NCI-H82 treated with DMSO at 0.1 percent for 48 hours (cell line): ENCODE data around the gene ZNF384.

Experiments used
- DNase-seq: peaks from one replicate; lab custom pipeline; 2025; ENCODE audit not compliant: unreplicated experiment; lab: John Stamatoyannopoulos, UW

ZNF384 gene

DNA sequence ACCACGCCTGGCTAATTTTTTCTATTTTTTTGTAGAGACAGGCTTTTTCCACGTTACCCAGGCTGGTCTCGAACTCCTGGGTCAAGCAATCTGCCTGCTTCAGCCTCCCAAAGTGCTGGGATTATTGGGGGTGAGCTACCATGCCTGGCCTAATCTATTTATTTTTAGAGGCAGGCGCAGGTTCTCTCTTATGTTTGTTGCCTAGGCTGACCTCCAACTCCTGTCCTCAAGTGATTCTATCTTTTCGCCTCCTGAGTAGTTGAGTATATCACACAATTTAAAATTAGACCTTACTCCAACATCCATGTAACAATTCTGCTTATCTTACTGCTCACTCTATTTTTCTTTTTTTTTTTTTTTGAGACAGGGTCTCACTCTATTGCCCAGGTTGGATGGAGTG lies 35.2 kb downstream of the ZNF384 start:
- no peak for DNase-seq

DNA sequence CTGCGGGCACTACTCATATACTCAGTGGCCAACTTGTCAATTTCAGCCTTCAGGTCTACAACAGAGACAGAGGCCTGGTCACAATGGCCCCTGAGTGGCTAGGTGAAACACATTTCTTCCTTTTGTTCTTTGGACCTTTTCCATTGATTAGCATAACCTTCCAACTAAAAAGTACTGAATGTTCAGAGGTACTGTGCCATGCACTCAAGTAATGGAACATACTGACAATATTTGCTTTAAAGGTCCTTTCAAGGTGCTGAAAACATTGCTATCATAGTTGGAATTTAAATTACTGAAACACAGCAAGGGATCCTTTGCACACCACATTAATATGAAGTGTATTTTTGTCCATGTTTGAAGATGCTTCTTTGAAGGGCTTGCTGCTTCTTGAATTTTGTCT lies 35.8 kb downstream of the ZNF384 start:
- DNase-seq, result no peak

DNA sequence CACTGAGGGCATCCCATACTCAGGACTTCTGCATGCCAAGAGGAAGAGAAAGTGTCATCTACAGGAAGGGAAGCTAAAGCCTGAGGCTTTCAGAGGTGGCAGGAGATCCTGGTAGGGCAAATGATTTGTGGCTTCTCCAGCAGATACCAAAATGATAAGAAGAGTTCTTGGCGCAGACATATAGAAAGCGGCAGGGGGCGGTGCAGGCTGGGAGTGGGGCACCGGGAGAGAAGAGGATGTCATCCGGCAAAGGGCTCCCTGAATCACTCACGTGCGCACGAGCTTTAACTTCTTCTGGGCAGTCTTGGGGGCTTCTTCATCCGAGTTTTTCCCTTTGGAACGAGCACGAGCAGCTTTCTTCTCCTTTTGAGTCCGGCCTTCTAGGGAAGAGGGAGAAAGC lies 36.8 kb downstream of the ZNF384 start:
- no peak for DNase-seq

DNA sequence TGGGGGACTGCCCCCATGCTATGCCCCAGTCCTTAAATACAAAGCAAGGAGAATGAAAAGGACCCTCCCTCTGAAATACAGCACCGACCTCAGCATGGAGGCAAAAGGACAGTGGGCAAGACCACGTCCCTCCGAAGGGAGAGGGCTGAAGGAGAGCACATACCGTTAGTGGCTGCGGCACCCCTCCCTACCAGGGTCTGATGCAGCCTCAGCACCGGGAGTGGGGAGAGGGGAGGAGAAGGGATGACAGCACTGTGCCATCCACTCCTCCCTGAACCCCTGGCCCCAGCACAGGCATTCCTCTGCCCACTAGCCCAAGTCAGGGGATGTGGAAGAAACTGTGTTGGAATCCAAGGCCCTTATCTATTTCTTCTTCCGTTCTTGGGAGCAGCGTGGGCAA lies 38.3 kb downstream of the ZNF384 start:
- no peak for DNase-seq

DNA sequence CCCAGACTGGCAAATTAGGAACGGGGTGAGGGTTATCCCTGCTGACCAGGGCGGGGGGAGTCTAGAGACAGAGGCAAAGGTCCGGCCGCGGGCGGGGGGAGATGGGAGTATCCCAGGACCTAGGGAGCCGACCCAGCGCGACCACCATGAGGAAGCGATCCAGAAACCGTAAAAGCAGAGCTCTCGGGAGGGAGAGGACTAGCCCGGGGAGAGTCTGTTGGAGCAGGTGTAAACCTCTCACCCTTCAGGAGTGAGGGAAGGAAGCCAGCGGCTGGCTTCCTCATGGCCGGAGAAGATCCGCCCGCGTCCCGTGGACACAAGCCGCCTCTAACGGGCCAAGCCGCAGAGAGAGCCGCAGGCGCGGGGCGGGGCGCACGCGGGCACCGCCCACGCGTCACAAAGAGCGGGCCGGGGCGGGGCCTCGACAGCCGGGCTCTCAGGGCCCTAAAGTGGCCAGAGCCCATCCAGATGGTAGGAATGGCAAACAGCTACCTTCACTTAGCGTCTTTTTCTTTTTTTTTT lies 42.0 kb downstream of the ZNF384 start, which contains the start of gene ACRBP:
TSS of gene ACRBP (minus strand) at position 350 of the 522 bp plus-strand sequence. CDS start at position 284, 66 bp downstream.
- no peak for DNase-seq

DNA sequence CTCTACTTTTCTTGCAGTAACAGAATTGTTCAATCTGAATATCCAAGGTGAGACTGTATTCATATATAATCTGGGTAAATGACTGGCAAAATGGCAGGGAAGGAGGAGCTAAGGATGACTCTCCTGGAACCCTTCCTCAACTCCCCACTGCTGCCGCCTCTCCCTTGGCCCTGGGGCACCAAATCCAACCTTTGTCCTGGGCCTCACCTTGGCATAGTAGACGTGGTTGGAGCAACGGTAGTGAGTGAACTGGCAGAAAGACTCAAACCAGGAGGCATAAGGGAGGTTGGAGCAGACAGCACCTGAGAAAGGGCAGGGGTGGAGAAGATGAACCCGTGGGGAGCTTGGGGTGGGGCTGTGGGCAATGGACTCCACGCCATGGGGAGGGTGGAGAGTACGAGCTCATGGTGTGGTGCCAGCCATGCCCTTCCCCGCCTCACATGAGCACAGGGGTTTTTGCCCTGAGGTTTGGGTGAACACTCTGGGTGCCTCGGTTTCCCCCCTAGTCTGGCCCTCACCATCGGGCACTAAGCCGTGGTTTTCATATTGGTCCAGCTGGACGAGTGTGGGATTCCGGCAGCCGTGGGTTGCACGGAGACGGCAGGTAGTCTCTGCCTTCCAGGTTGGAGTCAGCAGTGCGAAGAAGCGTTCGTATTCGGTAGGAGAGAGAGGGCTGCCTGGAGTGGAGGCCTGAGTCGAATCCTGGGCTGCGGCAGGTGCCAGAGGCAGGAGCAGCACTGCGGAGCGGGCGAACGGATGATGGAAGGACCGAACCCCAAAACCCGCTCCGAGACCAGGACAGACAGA lies 42.7 kb downstream of the ZNF384 start:
- DNase-seq, result no peak

DNA sequence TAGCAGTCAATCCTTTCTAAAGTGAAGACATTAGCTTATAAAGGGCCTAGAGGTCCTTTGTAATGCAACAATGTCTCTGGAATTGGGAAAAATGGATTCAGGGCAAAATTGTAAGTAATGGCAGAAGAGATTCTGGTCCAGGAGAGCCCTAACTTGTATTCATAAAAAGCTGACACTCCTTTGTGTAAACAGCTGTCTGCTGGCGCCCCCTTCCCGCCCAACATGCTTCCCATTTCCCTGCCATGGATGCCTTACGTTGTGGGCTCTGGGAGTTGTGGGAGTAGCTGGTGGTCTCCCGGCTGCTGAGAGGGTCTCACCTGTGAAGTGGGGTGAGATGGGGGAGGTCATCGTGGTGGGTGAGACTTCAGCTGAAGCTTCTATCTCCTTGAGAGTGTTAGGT lies 44.3 kb downstream of the ZNF384 start:
- no peak for DNase-seq

DNA sequence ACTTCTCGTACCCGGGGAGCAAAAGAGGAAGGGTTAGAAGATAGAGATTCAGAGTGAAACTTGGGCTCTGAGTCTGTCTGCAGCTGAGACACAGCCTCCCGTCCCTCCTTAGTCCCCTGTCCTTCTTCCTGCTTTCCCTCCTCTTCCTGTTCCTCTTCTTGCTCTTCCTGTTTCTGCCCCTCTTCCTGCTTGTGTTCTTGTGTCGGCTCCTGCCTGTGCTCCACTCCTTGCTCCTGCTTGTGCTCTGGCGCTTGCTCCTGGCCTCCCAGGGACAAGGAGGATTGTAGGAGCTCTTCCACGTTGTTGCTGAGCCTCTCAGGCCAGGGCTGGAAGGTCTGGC lies 44.9 kb downstream of the ZNF384 start:
- DNase-seq, result no peak

DNA sequence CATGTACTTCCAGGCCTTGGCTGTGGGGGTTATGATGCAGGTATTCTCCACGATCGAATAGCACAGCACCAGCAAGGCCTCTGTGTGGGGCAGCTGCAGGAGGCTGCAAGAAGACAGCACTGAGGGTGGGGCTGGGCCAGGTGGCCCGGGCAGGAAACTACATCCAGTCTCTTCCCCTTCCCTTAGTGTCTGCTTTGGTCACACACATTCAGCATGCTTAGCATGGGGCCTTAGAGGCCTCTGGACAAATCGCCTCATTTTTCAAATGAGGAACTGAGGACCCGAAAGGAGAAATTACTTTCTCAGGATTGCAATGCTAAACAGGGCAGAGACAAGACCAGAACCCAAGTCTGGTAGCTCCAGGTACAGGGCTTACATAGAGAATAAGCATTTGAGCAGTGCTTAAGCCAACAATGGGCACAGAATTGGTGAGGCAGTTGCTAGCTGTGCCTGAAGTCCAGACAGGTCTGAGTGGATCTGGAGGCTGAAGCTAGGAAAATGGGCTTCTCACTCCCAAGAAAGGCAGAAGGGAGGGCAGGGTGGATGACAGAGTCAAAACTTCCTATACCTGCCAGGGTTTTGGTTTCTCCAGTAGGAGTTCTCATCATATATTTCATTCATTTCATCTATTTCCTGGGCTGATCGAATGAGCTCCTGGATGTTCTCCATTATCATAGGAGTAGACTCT lies 45.5 kb downstream of the ZNF384 start:
- DNase-seq, result no peak

DNA sequence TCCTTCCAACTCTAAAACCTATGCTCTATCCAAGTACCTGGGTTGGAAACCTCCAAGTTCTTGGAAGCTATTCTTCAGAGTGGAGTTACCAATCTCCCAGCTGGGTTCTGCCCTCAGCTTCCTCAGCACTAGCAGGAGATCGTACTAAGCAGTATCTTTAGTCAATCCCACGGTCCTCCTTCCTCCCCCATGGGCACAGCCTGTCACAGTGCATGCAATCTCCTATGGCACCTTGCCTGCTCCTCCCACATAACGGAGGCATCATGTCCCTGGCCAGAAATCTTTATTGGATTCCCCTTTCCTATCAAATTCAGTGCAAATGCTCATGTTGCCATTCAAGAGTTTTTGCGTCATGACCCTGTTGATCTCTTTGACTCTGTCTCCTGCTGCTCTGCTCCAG lies 48.0 kb downstream of the ZNF384 start:
- DNase-seq, result no peak

DNA sequence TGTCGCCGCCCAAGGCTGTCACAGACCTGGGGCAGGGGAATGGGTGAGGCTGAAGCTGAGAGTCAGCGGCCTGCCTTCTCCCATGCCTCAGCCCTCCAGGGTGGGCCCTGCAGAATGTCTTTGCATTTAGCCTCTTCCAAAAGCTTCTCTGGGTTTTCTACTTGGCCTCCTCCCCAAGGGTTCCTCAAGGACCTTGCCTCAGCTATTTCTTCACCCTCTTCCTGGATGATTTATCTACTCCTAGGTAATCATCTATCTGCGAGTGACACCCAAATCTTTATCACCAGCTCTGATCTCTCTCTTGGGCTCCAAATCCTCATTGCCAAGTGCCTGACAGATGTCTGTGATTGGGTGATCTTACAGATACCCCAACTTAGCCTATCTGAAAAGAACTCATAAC lies 48.7 kb downstream of the ZNF384 start:
- DNase-seq, result no peak

DNA sequence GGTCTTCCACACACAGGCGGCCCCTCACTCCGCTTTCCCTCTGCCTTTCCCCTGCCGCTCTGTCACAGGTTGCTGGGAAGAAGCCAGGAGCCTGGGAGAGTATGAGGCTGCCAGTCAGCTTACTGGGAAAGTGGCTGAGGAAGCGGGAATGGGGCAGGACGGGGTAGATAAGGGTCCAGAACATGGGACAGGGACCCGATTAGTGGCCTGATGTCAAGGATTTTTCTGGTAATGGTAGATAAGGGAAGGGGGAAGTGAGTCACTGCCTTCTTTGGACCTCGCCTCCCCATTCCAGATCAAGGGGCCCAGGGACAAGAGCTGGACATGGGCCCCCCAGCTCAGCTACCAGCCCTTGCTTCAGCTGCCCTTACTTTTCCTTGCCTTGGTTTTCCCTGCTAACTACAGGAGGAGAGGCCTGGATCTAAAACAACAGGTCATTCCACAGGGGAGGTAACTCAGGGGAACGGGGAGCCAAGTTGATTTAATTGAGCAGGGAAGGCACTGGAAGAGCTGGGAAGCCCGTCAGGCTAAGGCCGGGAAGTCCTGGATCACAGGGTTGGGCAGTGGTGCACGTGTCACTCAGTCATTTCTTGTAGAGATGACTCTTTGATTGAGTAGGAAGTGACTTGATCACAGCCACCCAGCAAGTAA lies 49.9 kb downstream of the ZNF384 start:
- no peak for DNase-seq

DNA sequence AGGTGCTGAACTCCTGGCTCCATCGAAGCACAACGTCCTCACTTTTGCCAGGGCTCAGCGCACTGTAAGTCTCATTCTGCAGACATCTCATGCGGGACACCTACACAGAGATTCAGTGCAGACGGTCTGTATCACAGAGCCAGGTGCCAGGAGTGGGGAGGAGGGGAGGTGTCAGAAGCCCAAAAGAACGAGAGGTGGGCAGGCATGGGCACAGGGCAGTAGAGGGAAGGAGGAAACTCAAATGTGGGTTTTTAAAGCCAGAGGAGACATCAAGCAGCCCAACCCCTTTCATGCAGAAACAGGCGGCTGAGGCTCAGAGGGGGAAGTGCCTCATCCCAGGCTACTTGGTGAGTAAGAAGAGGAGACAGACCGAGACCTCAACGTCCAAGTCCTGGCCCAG lies 50.9 kb downstream of the ZNF384 start:
- DNase-seq, result no peak

DNA sequence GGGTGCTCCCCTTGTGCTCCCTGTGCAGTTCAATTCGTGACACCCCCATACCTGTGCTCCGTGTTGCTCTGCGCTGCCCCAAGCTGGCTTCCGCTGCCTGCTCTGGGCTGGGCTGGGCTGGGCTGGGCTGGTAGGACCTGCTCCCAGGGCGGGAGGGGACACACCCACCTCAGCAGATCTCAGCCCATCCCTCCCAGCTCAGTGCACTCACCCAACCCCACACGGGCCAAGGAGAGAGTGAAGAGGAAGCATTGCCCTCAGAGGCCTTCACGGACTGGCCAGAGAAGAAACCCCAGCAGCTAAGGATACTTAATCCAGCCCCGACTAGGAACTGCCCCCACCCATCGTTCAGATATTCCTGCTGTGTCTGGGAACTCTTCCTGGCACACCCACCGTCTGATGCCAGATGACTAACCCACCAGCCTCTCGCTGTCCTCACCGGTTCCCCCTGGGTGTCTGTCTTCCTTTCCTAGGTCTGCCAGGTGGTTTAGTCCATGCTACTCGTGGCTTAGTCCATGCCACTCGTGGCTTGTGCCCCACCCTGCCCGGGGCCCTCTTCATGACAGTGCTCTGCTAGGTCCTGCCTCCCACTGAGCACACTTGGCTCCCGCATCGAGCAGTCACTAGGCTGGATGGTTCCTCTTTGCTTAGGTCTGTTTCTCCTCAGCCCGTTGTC lies 53.2 kb downstream of the ZNF384 start, which contains the start of gene LPAR5:
TSS of gene LPAR5 (minus strand) at position 104 of the 676 bp plus-strand sequence. CDS start 14,711 bp downstream, outside the sequence.
- no peak for DNase-seq

DNA sequence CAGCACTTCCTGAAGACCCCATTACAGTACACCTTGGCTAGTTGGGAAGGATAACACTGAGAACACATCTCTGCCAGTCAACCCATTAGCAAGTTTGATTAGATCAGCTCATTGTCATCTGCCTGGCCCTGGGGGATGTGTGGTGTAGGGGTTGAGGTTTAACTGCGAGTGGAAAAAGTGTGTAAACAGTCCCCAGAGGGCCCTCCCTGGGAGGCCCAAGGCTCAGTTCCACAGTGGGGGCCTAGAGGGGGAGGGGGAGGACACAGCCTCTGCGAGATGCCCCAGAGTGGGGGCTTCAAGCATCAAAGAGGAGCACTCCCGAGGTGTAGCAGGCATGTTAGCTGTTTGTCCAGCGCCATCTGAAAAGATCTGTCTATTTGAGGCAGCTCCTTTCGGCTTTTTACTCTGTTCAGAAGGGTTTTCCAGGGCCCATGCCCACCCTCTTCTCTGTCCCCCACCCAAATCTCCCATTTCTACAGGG lies 53.8 kb downstream of the ZNF384 start:
- DNase-seq, result no peak

DNA sequence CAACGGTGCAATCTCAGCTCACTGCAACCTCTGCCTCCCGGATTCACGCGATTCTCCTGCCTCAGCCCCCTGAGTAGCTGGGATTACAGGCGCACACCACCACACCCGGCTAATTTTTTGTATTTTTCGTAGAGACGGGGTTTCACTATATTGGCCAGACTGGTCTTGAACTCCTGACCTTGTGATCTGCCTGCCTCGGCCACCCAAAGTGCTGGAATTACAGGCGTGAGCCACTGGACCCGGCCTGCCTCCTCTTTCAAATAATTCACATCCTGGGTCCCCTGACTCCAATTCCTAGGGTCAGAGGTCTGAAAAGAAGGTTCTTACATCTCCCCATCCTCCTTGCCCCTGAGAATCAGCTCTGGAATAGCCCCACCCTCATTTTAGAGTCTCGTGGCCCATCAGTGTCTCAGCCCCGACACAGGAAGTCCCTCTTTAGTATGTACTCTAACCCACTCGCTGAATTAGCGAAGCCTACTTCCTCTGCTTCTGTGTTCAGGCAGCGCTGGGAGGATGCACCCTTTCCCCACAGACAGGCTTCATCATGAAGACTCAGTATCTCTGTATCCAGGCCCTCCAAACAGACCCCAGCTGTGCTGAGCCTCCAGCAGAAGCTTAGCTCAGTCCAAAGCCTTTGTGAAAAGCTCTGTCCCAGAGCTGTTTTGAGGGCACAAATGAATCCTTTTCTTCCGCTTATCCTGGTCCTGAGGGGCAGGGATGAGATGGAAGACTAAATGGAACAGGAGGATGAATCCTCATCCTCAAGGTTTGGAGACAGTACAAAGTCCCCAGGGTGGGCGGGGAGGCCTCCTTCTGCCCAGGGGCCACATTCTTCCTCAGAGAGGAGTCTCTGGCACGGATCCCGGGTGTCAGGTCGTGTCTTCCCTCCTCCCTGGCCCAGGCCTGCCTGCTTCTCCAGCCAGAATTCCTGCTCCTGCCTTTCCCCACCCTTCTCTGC lies 56.9 kb downstream of the ZNF384 start:
- no peak for DNase-seq

DNA sequence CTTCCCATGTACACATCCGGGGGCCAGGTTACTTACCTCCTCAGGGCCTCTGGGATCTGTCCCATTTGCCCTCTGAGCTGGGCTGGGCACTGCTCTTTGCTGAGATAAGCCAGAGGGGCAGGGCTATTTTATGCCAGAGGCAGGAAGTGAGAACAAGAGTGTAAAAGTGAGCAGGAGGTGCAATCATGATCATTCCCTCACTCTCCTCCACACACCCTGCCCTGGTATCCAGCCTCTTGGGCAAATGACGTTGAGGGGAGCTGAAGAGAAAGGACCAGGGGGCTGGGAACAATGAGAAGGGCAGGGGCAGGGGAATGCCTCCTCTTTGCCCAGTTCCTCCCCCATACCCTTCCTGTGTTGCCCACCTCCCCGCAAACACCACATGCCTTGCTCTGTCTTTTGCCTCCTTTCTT lies 57.6 kb downstream of the ZNF384 start:
- DNase-seq, result no peak

DNA sequence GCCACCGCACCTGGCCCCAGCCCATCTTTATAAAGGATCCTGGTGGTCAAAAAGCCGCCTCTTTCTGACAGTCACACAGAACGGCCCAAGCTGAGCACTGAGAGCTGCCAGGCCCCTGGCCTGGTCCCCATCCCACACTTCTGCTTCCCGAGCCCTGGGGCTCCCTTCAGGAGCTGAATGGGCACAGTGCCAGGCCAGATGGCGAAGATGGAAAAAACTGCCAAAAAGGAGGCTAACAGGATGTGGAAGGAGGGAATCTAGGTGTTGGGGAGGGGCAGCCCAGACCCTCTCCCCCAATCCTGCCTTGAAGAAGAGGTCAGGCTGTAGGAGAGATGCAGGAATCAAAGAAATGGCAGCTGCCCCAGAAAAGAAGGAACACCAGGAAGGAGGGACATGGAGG lies 58.4 kb downstream of the ZNF384 start:
- peak; percentile 28 for DNase-seq

DNA sequence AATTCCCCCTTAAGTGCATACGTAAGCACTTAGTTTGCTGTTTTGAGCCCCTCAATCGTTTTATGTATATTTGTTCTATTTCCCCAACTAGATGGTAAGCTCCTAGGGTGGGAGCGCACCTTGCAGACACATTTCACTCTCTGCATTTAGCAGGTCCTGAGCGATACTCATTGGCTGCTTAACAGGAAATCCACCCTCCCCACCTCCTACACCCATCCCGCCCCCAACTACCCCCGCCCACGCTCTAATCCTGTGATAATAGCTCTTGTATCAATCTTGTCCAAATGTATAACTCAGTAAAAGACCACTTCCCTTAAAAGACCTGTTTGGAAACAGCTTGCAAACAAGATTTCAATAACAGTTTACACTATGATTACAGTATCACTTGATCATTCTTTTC lies 61.6 kb downstream of the ZNF384 start:
- DNase-seq, result peak; percentile 75
